H9 (cell line): ENCODE measurements around the gene ZNF765. TPM values are rescaled to one million over a fixed set of nuclear protein-coding genes. Genes with fewer than 3 reads are reported as not detected.

Source experiments
- DNase-seq: peaks from one replicate; pipeline ENCODE4 v3.0.0-alpha.2; 2017
- H2AFZ ChIP-seq: one replicate; pipeline ENCODE4 v1.6.1; 2013; ENCODE audit warnings: mild to moderate bottlenecking, low read length, control low read depth, moderate library complexity
- H2AK5ac ChIP-seq: 2 replicates; pipeline ENCODE4 v1.6.1; 2013; ENCODE audit warnings: low read length, control low read depth, mixed read lengths; ENCODE audit not compliant: insufficient read length
- H2BK120ac ChIP-seq: one replicate; pipeline ENCODE4 v1.6.1; 2013; ENCODE audit warnings: low read depth, mild to moderate bottlenecking, low read length, control low read depth, inconsistent platforms; ENCODE audit not compliant: poor library complexity, severe bottlenecking
- H2BK12ac ChIP-seq: 2 replicates; pipeline ENCODE4 v1.6.1; 2013; ENCODE audit warnings: low read length, control low read depth, mixed read lengths, low read depth; ENCODE audit not compliant: insufficient read length
- H2BK15ac ChIP-seq: 2 replicates; pipeline ENCODE4 v1.6.1; 2013; ENCODE audit warnings: low read depth, low read length, control low read depth
- H2BK20ac ChIP-seq: one replicate; pipeline ENCODE4 v1.6.1; 2013; ENCODE audit warnings: low read depth, mild to moderate bottlenecking, low read length, control low read depth, inconsistent platforms; ENCODE audit not compliant: poor library complexity, severe bottlenecking
- H2BK5ac ChIP-seq: 2 replicates; pipeline ENCODE4 v1.6.1; 2013; ENCODE audit warnings: low read length, control low read depth, mixed read lengths; ENCODE audit not compliant: insufficient read length
- H3K14ac ChIP-seq: 2 replicates; pipeline ENCODE4 v1.6.1; 2013; ENCODE audit warnings: low read length, control low read depth; ENCODE audit not compliant: insufficient read depth
- H3K18ac ChIP-seq: 2 replicates; pipeline ENCODE4 v1.6.1; 2013; ENCODE audit warnings: low read depth, mild to moderate bottlenecking, mixed read lengths, low read length, control low read depth; ENCODE audit not compliant: insufficient read length
- H3K23ac ChIP-seq: 2 replicates; pipeline ENCODE4 v1.6.1; 2013; ENCODE audit warnings: low read length, control low read depth, mixed read lengths, low read depth; ENCODE audit not compliant: insufficient read length
- H3K23me2 ChIP-seq: 2 replicates; pipeline ENCODE4 v1.6.1; 2013; ENCODE audit warnings: low read depth, mild to moderate bottlenecking, mixed read lengths, low read length, control low read depth; ENCODE audit not compliant: insufficient read length, poor library complexity, severe bottlenecking
- H3K27ac ChIP-seq: 2 replicates; pipeline ENCODE4 v1.5.1; 2013; ENCODE audit warnings: low read length, control low read depth, mixed read lengths, low read depth; ENCODE audit not compliant: insufficient read length
- H3K27me3 ChIP-seq: 2 replicates; pipeline ENCODE4 v1.6.1; 2013; ENCODE audit warnings: low read length, control low read depth, inconsistent platforms; ENCODE audit not compliant: insufficient read depth
- H3K4ac ChIP-seq: 2 replicates; pipeline ENCODE4 v1.6.1; 2013; ENCODE audit warnings: low read depth, mild to moderate bottlenecking, control low read depth, inconsistent platforms, low read length, moderate library complexity
- H3K4me1 ChIP-seq: 2 replicates; pipeline ENCODE4 v1.6.1; 2013; ENCODE audit warnings: low read length, control low read depth, inconsistent platforms; ENCODE audit not compliant: insufficient read depth
- H3K4me2 ChIP-seq: 2 replicates; pipeline ENCODE4 v1.6.1; 2013; ENCODE audit warnings: low read length, control low read depth, mixed read lengths; ENCODE audit not compliant: insufficient read length, insufficient read depth
- H3K56ac ChIP-seq: 2 replicates; pipeline ENCODE4 v1.6.1; 2013; ENCODE audit warnings: low read depth, mild to moderate bottlenecking, mixed read lengths, low read length, control low read depth; ENCODE audit not compliant: insufficient read length
- H3K79me1 ChIP-seq: 2 replicates; pipeline ENCODE4 v1.6.1; 2013; ENCODE audit warnings: low read depth, mild to moderate bottlenecking, moderate library complexity, low read length, control low read depth, inconsistent platforms; ENCODE audit not compliant: insufficient read depth, poor library complexity, severe bottlenecking
- H3K79me2 ChIP-seq: 2 replicates; pipeline ENCODE4 v1.6.1; 2013; ENCODE audit warnings: low read length, control low read depth, inconsistent platforms; ENCODE audit not compliant: insufficient read depth
- H3K9ac ChIP-seq: 2 replicates; pipeline ENCODE4 v1.6.1; 2013; ENCODE audit warnings: low read length, control low read depth, mixed read lengths; ENCODE audit not compliant: insufficient read length; ENCODE audit errors: extremely low read depth
- H3K9me3 ChIP-seq: one replicate; pipeline ENCODE4 v1.6.1; 2013; ENCODE audit warnings: low read depth, low read length, inconsistent platforms; ENCODE audit not compliant: control insufficient read depth
- H3T11ph ChIP-seq: one replicate; pipeline ENCODE4 v1.6.1; 2013; ENCODE audit warnings: mild to moderate bottlenecking, low read length, control low read depth, inconsistent platforms
- H4K20me1 ChIP-seq: one replicate; pipeline ENCODE4 v1.6.1; 2013; ENCODE audit not compliant: control insufficient read depth, insufficient read length, insufficient read depth
- H4K5ac ChIP-seq: 2 replicates; pipeline ENCODE4 v1.6.1; 2013; ENCODE audit warnings: low read depth, mild to moderate bottlenecking, mixed read lengths, low read length, control low read depth; ENCODE audit not compliant: insufficient read length
- H4K8ac ChIP-seq: replicated peaks from 2 replicates; pipeline ENCODE4 v1.6.1; 2013; ENCODE audit warnings: low read length, control low read depth, mixed read lengths, low read depth; ENCODE audit not compliant: insufficient read length
- H4K91ac ChIP-seq: 2 replicates; pipeline ENCODE4 v1.6.1; 2013; ENCODE audit warnings: low read depth, mild to moderate bottlenecking, moderate library complexity, mixed read lengths, low read length, control low read depth; ENCODE audit not compliant: insufficient read length
- H3K27ac Mint-ChIP-seq, 3 experiments: 2 replicates in 2 of 3; 3 replicates in 1 of 3; pipeline ENCODE4 v1.8.0; 2020 to 2021; ENCODE audit warnings: mixed read lengths in 3 of 3, mild to moderate bottlenecking in 1 of 3, moderate library complexity in 1 of 3
- H3K27me3 Mint-ChIP-seq: 2 replicates; pipeline ENCODE4 v1.8.0; 2021; ENCODE audit warnings: low read depth, mild to moderate bottlenecking, moderate library complexity, mixed read lengths
- H3K36me3 Mint-ChIP-seq, 3 experiments: 2 replicates in 2 of 3; 3 replicates in 1 of 3; pipeline ENCODE4 v1.8.0; 2020 to 2021; ENCODE audit warnings: low read depth in 3 of 3, mixed read lengths in 3 of 3; ENCODE audit not compliant: insufficient read depth in 1 of 3
- H3K4me1 Mint-ChIP-seq, 2 experiments: 2 replicates each; pipeline ENCODE4 v1.8.0; 2020; ENCODE audit warnings: mixed read lengths in 2 of 2
- H3K4me3 Mint-ChIP-seq, 2 experiments: 2 replicates in 1 of 2; 3 replicates in 1 of 2; pipeline ENCODE4 v1.8.0; 2020 to 2021; ENCODE audit warnings: mild to moderate bottlenecking in 2 of 2, mixed read lengths in 2 of 2, moderate library complexity in 1 of 2
- H3K9me3 Mint-ChIP-seq, 2 experiments: 2 replicates in 1 of 2; 3 replicates in 1 of 2; pipeline ENCODE4 v1.8.0; 2020; ENCODE audit warnings: mild to moderate bottlenecking in 2 of 2, mixed read lengths in 2 of 2, moderate library complexity in 1 of 2
- WGBS: extraction: QIAGEN DNeasy Blood & Tissue Kit; methylation state at CpG from one replicate; pipeline ENCODE4 v1.1.7; 2013; ENCODE audit warnings: missing lambda C conversion rate, low lambda C conversion rate, mixed read lengths; ENCODE audit not compliant: insufficient read length; ENCODE audit errors: extremely low coverage; 5-methylcytosine and 5-hydroxymethylcytosine counted together
- total RNA-seq: library from RNA; stranded (reverse); gene quantifications from 2 replicates; pipeline ENCODE4 v1.2.1, GENCODE V29; 2021
- TF ChIP-seq, protein P1 (sequence below): fragments of 200-600 bp; sonication (generic); conservative IDR thresholded peaks from 3 replicates; pipeline ENCODE4 v1.8.0; 2021; ENCODE audit warnings: antibody characterized with exemption, mild to moderate bottlenecking

Gene ZNF765
- total RNA-seq, 1 experiment from 2014 or later = 20.4 TPM

DNA sequence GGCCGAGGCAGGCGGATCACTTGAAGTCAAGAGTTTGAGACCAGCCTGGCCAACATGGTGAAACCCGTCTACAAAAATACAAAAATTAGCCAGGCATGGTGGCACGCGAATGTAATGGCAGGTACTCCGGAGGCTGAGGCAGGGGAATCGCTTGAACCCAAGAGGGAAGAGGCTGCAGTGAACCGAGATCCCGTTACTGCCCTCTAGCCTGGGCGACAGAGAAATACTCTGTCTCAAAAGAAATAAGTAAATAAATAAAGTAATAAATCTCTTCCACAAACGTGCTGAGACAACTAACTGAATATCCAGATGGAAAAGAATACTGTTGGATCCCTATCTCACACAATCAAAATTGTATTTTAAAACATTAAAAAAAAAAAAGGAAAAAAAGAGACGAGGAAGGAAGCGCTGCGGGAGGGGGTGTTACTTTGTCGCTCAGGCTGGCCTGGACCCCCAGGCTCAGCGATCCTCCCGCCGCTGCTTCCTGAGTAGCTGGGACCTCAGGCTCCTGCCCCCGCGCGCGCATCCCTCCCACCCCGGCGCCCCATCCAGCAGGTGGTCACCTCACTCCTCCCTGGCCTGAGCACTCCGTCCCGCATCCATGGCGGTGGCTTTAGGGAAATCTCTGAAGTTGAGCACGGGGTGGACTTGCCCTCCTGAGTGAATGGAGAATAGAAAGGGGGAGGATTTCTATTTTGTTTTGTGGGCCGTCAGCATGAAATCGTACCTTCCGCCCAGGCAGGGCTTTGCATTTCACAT lies 72.0 kb downstream of the ZNF765 start:
- H3K79me1 ChIP-seq = no peaks in the 10 kb centered on the region
- peak; percentile 40 for DNase-seq
- no peak overlapping the region for H2BK15ac ChIP-seq
- no peaks in the 10 kb centered on the region; the same call in 1 of the 2 replicates for H3K27me3 Mint-ChIP-seq
- no peak overlapping the region for H2BK12ac ChIP-seq
- no peak overlapping the region for H3K56ac ChIP-seq
- no peak overlapping the region for H2BK5ac ChIP-seq
- no peaks in the 10 kb centered on the region for H3K27me3 ChIP-seq
- no CpG with 5 or more reads among the region's 31 CpGs for WGBS
- no peak overlapping the region for H3K4ac ChIP-seq
- H2AFZ ChIP-seq = no peak overlapping the region
- H3K27ac ChIP-seq = no peak overlapping the region
- peak overlapping the region; percentile 96 to 99 for H3K4me3 Mint-ChIP-seq
- peaks cover 2 to 9% of the 10 kb centered on the region in 2 experiments; a peak in 3 of 5 replicates for H3K9me3 Mint-ChIP-seq
- no peaks in the 10 kb centered on the region for H4K20me1 ChIP-seq
- H3K4me1 ChIP-seq = no peaks in the 10 kb centered on the region; the same call in 1 of the 2 replicates
- H2BK120ac ChIP-seq = no peak overlapping the region
- no peaks in the 10 kb centered on the region for H3K9me3 ChIP-seq
- no peak overlapping the region for H2BK20ac ChIP-seq
- peaks cover 3 to 14% (median 7%) of the 10 kb centered on the region in 3 experiments; a peak in 6 of 7 replicates for H3K36me3 Mint-ChIP-seq
- no peak overlapping the region for H4K5ac ChIP-seq
- peak overlapping the region; percentile 0 for H3K9ac ChIP-seq
- H3K4me2 ChIP-seq = peak overlapping the region; percentile 88
- peaks cover 3% of the 10 kb centered on the region for H3K23me2 ChIP-seq
- no peak overlapping the region for H3K23ac ChIP-seq
- no peak overlapping the region for H3K14ac ChIP-seq
- H2AK5ac ChIP-seq = no peak overlapping the region
- H3K4me1 Mint-ChIP-seq = peaks cover 41 to 45% of the 10 kb centered on the region in 2 experiments
- H3K18ac ChIP-seq = no peak overlapping the region
- H4K8ac ChIP-seq = no peak overlapping the region
- H3K27ac Mint-ChIP-seq = peak overlapping the region; percentile 56 to 74 (median 73); a peak in 4 of 7 replicates
- H4K91ac ChIP-seq = no peak overlapping the region
- H3K79me2 ChIP-seq = peaks cover 2% of the 10 kb centered on the region; the same call in 1 of the 2 replicates
- TF ChIP-seq, protein P1, sequence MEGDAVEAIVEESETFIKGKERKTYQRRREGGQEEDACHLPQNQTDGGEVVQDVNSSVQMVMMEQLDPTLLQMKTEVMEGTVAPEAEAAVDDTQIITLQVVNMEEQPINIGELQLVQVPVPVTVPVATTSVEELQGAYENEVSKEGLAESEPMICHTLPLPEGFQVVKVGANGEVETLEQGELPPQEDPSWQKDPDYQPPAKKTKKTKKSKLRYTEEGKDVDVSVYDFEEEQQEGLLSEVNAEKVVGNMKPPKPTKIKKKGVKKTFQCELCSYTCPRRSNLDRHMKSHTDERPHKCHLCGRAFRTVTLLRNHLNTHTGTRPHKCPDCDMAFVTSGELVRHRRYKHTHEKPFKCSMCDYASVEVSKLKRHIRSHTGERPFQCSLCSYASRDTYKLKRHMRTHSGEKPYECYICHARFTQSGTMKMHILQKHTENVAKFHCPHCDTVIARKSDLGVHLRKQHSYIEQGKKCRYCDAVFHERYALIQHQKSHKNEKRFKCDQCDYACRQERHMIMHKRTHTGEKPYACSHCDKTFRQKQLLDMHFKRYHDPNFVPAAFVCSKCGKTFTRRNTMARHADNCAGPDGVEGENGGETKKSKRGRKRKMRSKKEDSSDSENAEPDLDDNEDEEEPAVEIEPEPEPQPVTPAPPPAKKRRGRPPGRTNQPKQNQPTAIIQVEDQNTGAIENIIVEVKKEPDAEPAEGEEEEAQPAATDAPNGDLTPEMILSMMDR = peak; percentile 53; the same call in 2 of the 3 replicates
- no peak overlapping the region for H3T11ph ChIP-seq
